NCI-H2171 treated with DMSO at 0.1 percent for 48 hours (cell line): ENCODE measurements around the gene SRRM1.

Experiments used
- DNase-seq: peaks from one replicate; lab custom pipeline; 2025; lab: John Stamatoyannopoulos, UW

The SRRM1 gene, protein sequence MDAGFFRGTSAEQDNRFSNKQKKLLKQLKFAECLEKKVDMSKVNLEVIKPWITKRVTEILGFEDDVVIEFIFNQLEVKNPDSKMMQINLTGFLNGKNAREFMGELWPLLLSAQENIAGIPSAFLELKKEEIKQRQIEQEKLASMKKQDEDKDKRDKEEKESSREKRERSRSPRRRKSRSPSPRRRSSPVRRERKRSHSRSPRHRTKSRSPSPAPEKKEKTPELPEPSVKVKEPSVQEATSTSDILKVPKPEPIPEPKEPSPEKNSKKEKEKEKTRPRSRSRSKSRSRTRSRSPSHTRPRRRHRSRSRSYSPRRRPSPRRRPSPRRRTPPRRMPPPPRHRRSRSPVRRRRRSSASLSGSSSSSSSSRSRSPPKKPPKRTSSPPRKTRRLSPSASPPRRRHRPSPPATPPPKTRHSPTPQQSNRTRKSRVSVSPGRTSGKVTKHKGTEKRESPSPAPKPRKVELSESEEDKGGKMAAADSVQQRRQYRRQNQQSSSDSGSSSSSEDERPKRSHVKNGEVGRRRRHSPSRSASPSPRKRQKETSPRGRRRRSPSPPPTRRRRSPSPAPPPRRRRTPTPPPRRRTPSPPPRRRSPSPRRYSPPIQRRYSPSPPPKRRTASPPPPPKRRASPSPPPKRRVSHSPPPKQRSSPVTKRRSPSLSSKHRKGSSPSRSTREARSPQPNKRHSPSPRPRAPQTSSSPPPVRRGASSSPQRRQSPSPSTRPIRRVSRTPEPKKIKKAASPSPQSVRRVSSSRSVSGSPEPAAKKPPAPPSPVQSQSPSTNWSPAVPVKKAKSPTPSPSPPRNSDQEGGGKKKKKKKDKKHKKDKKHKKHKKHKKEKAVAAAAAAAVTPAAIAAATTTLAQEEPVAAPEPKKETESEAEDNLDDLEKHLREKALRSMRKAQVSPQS

DNA sequence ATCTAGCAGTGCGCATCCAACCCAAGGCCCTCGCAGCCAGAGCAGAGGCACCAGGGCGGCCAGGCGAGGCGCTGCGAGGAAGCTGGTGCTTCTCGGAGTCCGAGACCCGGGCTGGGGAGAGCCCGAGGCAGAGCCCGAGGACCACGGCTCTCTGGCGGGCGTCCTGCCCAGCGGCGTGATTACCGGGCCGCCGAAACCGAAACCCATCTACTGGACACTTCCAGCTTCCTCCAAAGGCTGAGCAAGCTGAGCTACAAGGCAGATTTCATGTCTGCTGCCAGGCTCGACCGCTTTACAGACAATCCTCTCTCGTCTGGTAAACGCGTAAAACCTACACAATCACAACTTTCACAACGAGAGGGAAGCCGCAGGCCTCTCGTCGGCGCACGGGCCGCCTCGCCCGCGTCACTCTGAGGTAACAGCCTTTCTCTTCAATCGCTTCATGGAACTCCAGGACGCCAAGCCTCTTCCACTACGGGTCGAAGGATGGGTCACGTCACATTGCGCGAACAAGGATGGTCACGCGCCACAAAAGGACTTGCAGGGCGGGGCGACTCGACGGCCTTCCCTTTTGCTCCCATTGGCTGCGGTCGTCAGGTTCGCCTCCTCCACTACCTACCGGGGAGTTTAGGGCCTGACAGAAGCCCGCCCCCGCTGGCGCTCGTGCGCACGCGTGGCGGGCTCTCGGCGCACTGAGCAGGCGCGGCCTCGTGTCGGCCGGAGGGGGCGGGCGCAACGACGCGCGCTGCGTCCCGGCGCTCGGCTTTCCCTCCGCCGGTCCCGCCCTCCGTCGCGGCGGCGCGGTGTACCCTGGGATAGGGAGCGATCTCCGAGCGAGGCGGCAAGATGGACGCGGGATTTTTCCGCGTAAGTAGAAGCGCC lies at the start of gene SRRM1:
Gene SRRM1 (plus strand): TSS at position 822 of the 882 bp plus-strand sequence. CDS start 25 bp downstream, at position 847.
- DNase-seq, result peak; percentile 99

DNA sequence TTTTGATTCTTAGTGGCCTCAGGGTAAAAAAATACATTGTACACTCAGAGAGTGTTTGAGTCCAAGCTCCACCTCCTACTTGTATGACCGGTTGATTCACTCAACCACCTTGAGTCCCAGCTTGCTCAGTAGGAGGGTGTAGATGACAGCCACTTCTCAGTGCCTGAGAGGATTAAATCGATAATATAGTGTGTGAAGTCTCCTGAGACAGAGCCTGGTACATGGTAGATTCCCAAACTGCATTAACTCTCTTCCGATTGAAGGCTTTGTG lies 48.8 kb upstream of the SRRM1 start:
- DNase-seq, result no peak

DNA sequence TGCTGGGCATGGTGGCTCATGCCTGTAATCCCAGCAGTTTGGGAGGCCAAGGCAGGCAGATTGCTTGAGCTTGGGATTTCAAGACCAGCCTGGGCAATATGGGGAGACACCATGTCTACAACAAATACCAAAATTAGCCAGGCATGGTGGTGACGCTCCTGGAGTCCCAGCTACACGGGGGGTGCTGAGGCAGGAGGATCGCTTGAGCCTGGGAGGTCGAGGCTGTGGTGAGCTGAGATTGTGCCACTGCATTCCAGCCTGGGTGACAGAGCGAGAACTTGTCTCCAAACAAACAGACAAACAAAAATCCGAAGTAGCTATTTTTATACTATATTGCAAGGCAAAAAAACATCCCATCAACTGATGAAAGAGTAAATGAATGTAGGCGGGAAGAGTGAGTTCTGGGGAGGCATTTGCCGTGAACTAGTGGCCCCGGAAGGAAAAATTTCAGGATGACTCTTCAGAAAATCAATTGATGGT lies 46.7 kb upstream of the SRRM1 start:
- DNase-seq, result no peak

DNA sequence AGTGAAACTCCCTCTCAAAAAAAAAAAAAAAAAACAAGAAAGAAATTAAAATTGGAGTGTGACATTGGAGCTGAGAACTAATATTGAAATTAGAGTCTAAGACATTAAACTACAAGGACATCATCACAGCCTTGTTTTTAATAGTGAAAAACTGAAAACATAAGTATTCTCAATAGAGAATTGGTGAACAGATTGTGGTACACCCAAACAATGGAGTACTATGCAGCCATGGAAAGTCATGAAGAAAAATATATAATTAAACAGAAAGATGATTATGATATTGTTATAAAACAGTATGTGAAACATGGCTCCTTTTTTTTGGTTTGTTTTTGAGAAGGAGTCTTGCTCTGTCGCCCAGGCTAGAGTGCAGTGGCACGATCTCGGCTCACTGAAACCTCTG lies 43.8 kb upstream of the SRRM1 start:
- no peak for DNase-seq

DNA sequence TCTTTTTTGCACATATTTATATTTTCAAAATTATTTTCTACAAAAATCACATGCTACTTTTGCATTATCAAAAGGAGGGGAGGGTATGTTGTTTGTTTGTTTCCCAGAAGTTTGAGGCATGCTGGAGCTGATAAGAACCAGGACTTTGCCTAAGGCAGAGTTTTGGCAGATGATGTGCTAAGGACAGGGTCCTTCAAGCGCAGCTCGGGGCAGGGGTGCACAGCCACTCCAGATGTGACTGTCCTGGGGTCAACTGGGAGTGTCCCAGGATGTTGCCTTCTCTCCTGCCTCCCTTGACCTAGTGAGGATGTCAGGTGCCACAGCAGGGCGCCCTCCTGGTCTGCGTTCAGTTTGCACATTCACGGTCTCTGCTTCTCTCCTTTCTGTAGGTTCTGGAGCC lies 42.6 kb upstream of the SRRM1 start:
- no peak for DNase-seq

DNA sequence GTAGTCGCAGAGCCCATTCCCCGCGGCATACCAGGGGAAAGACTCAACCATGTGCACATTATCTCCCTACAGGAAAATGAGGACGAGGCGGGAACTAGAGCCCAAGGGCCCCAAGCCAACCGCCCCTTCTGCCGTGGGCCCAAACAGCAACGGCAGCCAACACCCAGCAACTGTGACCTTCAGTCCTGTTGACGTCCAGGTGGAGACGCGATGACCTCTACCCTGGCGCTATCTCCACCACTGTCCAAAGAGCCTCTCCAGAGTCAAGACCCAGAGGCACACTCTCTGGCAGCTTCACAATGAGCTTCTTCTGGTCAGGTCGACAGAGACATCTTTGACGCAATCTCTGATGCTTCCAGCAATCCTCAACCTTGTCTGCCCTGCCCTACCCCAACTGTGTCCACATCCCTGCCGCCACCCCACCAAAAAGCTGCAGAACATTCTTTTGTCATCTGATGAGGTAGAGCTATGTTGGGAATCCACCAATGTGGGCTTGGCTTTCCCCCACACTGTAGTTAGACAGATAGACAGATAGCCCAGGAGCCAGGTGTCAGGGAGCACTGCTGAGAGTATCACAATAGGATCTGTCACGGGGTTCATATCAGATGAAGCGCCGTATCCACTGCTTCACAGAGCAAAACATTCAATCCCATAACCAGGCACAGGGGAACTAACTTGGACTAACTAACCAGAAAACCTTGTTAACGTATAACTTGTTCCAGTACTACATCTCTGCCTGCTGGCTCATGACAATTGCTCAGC lies 37.4 kb upstream of the SRRM1 start:
- no peak for DNase-seq

DNA sequence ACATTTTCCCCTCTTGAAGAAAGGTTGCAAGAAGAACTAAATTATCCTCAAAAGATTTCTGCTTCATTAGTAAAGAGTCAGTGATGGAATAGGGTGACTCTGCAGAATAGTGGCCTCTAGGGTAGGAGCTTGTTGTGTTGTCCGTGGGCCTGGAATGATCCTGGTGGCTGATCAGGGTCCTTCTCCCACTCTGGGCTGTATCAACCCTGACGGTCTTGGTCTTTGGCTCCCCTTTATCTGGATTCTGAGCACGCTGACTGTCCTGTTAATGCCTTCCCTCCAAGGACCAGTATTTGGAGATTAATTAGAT lies 36.9 kb upstream of the SRRM1 start:
- DNase-seq, result no peak

DNA sequence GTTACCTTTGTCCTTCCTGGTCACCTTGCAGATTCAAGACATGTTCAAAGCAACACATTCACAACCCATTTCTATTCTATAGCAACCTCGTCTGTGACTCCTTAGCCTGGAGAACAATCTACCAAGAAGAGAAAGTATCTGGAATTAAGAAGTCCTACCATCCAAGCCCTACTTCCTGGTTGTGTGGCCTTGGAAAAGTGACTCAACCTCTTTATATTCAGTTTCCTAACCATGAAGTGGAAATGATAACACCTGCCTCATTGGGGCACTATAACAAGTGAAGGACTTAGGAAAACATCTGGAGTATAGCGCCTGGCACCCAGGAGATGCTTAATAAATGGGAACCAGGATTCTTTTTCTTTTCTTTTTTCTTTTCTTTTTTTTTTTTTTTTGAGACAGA lies 36.5 kb upstream of the SRRM1 start:
- no peak for DNase-seq

DNA sequence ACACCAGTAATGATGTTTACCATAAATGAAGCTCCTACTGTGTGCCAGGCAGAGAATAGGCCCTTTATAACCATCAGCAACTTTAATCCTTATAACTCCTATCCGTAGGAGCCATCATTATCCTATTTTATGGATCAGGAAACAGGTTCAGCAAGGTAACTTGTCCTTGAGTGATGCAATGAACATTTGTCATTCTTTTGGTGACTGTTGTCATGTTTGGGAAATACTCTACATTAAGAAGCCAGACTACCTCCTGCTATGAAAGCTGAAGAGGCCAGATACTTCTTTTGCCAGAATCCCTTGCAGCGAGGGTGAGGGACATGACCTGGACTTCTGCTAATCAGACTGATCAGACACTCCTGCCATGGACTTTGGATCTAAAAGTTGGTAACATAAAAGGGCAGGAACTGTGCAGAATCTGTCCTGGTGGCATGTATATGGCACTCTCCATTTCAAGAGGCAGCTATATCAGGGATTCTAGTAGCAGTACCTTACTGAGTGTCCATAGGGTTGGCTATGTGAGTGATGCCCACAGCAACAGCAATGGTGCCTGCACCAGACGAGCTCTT lies 33.1 kb upstream of the SRRM1 start:
- no peak for DNase-seq

DNA sequence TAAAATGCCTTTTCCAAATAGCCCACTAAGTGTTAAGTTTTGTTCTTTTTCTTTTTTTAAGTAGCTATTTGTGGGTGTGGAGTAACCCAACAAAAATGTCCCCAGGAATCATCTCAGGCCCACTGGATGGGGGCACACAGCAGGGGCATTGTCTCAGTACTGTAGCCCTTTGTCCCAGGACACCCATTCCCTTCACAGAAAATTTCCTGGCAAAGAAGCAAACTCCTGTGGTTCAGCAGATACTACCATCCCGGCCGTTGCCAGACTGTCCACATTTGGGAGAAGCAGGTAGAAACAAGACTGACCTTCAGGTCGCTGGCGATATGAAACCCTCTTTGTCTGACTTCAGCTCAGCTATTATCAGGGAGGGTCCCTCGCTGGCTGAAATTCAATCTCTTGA lies 23.7 kb upstream of the SRRM1 start:
- DNase-seq, result no peak

DNA sequence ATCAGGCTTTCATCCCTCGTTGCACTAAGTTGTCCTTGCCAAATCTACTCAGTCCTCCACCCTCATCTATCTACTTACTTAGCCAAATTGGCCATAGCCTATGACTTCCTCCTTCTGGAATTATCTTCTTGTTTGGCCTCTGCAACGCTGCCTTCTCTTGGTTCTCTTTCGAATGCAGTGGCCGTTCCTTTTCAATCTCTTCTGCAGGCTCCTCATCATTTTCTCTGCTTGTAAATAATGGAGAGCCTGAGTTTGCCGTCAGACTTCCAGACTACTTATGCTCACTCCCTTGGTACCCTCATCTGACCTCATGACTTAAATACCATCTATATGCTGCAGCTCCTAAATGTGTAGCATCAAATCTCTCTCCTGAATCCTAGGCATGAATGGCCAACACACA lies 22.4 kb upstream of the SRRM1 start:
- DNase-seq, result no peak

DNA sequence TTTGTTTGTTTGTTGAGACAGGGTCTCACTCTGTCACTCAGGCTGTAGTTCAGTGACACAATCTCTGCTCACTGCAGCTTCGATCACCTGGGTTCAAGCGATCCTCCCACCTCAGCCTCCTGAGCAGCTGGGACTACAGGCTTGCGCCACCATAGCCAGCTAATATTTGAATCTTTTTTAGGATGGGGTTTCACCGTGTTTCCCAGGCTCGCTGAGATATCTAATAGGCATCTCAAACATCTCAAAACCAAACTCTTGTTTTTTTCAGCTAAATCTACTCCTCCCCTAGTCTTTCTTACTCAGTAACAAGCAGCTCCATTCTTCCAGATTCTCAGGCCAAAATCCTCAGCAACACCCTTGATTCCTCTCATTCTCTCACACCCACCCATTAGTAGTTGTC lies 22.0 kb upstream of the SRRM1 start:
- DNase-seq, result no peak

DNA sequence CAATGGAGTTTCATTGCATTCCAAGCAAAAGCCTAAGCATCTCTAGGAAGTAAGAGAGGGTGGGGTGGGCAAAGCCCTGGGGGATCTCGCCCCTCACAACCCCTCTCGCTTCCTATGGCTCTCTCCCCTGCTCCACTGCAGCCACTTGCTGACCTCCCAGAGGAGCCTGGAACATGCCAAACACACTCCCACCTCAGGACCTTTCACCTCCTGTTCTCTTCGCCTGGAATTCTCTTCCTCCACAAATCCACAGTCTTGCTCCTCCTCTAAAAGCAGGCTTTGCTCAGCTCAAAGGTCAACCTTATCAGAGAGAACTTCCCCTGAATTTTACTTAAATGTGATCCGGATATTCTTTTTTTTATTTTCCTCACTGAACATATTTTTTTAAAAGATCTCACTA lies 20.9 kb upstream of the SRRM1 start:
- DNase-seq, result no peak

DNA sequence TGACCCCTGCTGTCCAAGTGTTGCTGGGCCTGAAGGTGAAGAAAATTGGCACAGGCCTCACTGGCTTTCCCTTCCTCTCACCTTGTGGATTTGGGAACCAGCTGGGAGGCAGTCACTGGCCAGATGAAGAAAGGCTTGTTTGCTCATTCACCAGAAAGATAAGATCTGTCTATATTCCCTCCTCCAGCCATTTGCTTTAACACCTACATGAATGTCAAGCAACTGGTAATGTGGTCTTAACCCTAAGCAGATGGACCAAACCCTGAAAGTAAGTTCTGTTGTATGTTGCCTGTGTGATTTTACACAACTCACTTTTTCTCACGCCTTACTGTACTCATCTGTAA lies 10.3 kb upstream of the SRRM1 start:
- DNase-seq, result peak; percentile 6

DNA sequence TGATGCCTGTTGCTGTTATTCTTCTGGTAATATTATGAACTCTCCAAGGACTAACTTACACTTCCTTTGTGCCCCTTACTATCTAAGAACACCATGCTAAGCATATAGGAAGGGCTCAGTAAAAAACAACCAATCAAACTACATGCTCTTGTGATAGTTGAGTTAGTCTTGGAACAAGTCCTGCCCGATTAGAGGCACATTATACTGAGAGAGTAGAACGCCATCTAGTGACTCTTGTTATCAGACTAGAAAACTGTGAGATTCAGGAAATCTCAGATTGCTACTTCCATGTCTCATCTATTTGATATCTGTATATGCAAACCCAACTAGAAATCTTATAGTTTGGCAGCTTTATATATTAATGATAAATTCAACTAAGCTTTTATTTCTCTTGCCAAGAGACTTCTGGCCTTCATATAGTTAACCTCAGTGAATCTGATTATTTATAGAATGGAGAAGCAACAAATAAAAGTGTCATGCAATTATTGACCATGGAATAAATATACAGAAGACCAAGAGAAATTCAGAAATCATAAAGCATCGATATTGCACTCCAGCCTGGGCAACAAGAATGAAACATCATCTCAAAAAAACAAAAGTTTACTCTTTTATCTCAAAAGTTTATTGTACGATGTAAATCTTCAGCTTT lies 7.8 kb upstream of the SRRM1 start:
- peak; percentile 87 for DNase-seq

DNA sequence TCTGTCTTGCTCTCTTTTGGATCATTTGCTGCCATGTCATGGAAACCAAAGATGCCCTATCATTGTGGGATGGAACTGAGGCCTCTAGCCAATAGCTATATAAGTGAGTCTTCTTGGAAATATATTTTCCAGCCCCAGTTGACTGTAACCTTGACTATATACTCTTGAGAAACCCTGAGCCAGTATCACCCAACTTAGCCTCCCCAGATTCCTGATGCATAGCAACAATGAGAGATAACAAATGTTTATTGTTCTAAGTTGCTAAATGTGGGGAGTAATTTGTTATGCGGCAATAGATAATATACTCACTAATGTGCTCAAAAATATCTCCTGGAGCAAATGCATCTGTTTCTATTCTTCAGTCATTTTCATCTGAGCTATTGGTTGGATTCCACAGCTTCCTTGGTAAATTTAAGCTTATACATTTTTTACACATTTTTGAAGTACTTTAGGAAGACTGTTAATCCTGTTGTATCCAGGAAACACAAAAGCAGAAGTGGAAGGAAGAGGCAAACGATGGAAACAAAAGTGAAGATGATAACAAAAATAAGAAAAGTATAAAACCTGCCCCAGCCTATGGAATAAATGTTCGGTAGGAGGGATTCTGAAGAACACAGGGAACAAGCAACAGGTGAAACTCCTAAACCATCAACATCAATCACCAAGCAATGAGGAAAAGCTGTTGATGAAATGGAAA lies 6.3 kb upstream of the SRRM1 start:
- DNase-seq, result no peak

DNA sequence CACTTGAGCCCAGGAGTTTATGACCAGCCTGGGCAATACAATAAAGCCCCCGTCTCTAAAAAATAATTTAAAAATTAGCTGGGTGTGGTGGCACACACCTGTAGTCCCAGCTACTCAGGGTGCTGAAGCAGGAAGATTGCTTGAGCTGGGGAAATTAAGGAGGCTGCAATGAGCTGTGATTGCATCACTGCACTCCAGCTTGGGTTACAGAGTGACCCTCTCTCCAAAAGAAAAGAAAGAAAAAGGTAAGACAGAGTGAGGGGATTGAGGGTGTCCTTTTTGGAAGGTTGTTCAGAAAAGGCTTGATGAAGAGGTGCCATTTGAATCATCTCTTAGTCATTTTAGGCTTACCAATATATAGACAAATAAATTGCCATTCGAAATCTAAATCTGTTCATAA lies 4.0 kb upstream of the SRRM1 start:
- no peak for DNase-seq

DNA sequence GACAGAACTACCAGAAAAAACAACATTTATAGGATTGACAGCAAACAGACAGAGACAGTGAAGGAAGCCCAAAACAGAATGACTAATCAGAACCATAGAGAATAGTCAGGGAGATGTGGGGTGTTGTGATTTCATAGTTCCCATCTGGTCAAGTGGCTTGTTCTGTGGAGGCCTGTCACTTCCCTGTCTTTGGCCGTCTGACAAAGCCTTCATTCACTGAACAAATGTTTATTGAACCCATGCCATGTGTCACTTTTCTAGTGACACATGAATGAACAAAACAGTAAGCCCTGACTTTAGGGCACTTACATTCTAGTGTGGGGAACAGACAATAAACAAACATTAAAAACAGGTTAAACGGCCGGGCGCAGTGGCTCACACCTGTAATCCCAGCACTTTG lies 3.2 kb upstream of the SRRM1 start:
- peak; percentile 11 for DNase-seq

DNA sequence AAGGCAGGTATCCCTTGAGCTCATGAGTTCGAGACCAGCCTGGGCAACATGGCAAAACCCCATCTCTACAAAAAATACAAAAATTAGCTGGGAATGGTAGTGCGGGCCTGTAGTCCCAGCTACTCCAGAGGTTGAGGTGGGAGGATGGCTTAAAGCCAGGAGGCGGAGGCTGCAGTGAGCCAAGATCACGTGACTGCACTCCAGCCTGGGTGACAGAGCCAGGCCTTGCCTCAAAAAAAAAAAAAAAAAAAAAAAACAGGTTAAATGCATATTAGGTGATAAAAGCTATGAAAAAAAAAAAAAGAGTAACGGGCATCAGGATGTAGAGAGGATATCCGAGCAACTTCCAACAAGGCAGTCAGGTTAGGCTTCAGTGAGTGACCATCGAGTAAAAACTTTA lies 2.8 kb upstream of the SRRM1 start:
- peak; percentile 53 for DNase-seq

DNA sequence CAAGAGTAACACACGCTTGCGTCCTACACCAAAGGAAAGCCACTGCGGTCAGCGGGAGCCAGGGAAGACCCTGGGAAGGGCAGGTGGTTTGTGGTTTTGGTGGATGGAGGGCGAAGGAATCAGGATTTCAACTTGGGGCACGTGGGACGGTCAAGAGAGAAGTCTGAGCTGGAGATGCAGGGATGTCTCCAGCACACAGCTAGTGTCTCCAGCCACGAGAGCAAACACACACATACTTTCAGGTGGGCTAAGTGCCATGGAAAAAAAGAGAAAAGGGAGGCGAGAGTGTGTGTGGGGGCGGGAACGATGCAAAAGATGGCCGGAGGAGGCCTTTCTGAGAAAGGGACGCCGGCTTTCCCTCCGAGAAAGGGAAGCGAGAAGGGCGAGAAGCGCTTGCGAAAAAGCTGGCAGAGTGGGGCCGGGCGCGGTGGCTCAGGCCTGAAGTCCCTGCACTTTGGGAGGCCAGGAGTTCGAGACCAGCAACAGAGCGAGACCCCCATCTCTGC lies 1.4 kb upstream of the SRRM1 start:
- DNase-seq, result no peak
